IPS-15b (cell line): ENCODE results near the gene RARA.

Experiments
- H3K27me3 ChIP-seq: one replicate; pipeline ENCODE4 v1.6.1; 2013; ENCODE audit warnings: low read length; ENCODE audit not compliant: control insufficient read depth, insufficient read depth
- H3K36me3 ChIP-seq: one replicate; pipeline ENCODE4 v1.6.1; 2013; ENCODE audit warnings: low read length; ENCODE audit not compliant: control insufficient read depth, insufficient read depth
- H3K4me1 ChIP-seq: one replicate; pipeline ENCODE4 v1.6.1; 2013; ENCODE audit warnings: mild to moderate bottlenecking, low read length; ENCODE audit not compliant: control insufficient read depth, insufficient read depth
- H3K4me3 ChIP-seq: one replicate; pipeline ENCODE4 v1.5.1; 2013; ENCODE audit warnings: low read depth, low read length
- H3K9ac ChIP-seq: one replicate; pipeline ENCODE4 v1.6.1; 2013; ENCODE audit warnings: low read depth, mild to moderate bottlenecking, low read length
- H3K9me3 ChIP-seq: one replicate; pipeline ENCODE4 v1.6.1; 2013; ENCODE audit warnings: mild to moderate bottlenecking, low read length; ENCODE audit not compliant: control insufficient read depth, insufficient read depth

The RARA gene

DNA sequence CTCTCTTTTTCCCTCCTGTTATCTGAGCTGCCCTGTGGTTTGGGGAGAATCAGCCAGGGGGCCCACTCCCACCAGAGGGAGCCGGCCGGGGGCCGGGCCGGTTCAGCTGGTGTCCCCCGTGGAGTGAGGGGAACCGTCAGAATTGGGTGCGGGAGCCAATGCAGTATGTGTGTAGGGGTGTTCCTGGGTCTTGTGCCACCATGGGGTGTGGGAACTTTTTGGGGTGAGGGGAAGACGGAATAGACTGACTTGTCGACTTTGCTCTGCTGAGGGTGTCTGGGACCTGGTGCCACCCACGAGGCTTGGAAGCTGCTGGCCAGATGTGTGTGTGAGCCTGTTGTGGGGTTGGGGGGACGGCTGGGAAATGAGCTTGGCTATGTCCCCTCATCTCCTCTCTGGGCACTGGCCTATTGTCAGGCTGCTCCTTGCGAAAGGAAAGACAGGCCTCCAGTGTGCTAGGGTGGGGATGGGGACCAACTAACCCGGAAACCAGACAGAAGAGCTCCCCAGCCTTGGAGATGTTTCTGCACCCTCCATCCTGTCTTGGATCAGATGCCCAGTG, 9.9 kb downstream of the RARA start:
- Histone ChIP-seq H3K9ac (no peak overlapping the region), H3K36me3 (no peaks in the 10 kb centered on the region), H3K27me3 (peaks cover 37% of the 10 kb centered on the region), H3K9me3 (no peaks in the 10 kb centered on the region), H3K4me1 (peaks cover 10% of the 10 kb centered on the region), H3K4me3 (peak overlapping the region; percentile 75)

DNA sequence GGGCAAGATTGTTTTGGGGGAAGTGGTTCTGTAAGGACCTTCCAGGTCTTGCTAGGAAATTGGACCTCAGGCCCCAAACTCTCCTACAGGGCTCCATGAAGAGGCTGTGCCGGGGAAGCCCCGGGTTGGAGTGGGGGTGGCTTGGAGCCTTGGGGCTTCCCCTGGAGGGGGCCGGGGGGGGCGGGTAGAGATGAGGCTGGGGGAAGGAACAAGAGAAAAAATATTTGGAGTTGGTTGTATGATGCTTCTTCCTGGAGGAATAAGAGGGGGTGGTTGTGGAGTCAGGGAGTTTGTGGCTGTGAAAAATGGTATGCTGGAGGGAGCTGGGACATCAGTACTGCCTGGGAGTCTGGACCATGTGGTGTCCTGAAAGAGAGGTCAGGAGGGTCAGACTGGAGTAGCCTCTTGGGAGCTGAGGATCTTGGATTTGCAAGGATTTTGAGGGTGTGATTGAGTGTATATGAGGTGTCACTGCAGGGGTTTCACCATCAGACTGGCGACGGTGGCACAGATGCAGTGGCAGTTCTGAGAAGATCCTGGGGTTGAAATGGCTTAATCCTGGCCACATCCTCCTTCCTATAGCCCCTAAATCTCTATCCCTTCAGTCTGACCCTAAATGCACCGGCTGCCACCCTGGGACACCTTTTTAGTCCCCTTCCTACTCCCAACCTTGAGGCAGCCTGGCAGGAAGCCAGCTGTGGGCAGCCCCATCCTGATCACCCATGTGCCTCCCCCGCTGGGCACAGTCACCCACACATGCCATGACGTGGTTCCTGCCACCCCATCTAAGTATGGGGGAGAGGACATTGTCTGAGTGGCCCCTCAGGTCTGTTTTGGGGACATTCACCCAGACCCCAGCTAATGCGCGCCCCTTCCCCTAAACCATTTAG, 10.9 kb downstream of the RARA start:
- H3K4me3 ChIP-seq: no peak overlapping the region
- H3K9me3 ChIP-seq: no peaks in the 10 kb centered on the region
- H3K4me1 ChIP-seq: peaks cover 10% of the 10 kb centered on the region
- H3K9ac ChIP-seq: no peak overlapping the region
- H3K27me3 ChIP-seq: peaks cover 37% of the 10 kb centered on the region
- H3K36me3 ChIP-seq: no peaks in the 10 kb centered on the region

GRCh38 chr17:40320756-40321523, 12.0 kb downstream of the RARA start:
- Histone ChIP-seq H3K9me3 (no peaks in the 10 kb centered on the region), H3K36me3 (no peaks in the 10 kb centered on the region), H3K27me3 (peaks cover 34% of the 10 kb centered on the region), H3K4me1 (peaks cover 10% of the 10 kb centered on the region), H3K9ac (no peak overlapping the region), H3K4me3 (no peak overlapping the region)

DNA sequence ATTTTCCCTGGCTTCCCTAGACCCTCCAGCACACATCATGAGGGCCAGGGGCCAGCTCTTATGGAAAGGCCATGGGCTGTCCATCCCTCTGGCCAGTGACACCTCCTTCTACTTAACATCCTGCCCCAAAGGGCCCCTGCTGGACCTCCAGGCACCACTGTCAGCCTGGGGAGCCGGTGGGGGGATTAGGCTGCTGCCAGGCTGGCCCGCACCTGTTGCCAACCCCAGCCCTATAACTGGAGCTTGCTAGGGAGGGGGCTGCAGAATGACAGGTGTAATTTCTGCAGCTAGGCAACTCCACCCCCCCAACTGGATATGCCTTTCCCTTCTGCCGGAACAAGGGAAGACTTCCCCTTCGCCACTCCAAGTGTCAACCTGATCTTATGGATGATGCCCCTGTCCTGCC, 12.5 kb downstream of the RARA start:
- Histone ChIP-seq H3K36me3 (no peaks in the 10 kb centered on the region), H3K9me3 (no peaks in the 10 kb centered on the region), H3K27me3 (peaks cover 28% of the 10 kb centered on the region), H3K4me1 (peaks cover 10% of the 10 kb centered on the region), H3K4me3 (no peak overlapping the region), H3K9ac (no peak overlapping the region)

GRCh38 chr17:40321961-40322357, 13.0 kb downstream of the RARA start:
- H3K36me3 ChIP-seq: no peaks in the 10 kb centered on the region
- H3K4me3 ChIP-seq: no peak overlapping the region
- H3K27me3 ChIP-seq: peaks cover 26% of the 10 kb centered on the region
- no peak overlapping the region for H3K9ac ChIP-seq
- no peaks in the 10 kb centered on the region for H3K9me3 ChIP-seq
- peaks cover 10% of the 10 kb centered on the region for H3K4me1 ChIP-seq

GRCh38 chr17:40322358-40323315, 13.7 kb downstream of the RARA start:
- H3K4me3 ChIP-seq: no peak overlapping the region
- no peak overlapping the region for H3K9ac ChIP-seq
- no peaks in the 10 kb centered on the region for H3K9me3 ChIP-seq
- H3K4me1 ChIP-seq: peaks cover 10% of the 10 kb centered on the region
- H3K36me3 ChIP-seq: no peaks in the 10 kb centered on the region
- peaks cover 22% of the 10 kb centered on the region for H3K27me3 ChIP-seq

DNA sequence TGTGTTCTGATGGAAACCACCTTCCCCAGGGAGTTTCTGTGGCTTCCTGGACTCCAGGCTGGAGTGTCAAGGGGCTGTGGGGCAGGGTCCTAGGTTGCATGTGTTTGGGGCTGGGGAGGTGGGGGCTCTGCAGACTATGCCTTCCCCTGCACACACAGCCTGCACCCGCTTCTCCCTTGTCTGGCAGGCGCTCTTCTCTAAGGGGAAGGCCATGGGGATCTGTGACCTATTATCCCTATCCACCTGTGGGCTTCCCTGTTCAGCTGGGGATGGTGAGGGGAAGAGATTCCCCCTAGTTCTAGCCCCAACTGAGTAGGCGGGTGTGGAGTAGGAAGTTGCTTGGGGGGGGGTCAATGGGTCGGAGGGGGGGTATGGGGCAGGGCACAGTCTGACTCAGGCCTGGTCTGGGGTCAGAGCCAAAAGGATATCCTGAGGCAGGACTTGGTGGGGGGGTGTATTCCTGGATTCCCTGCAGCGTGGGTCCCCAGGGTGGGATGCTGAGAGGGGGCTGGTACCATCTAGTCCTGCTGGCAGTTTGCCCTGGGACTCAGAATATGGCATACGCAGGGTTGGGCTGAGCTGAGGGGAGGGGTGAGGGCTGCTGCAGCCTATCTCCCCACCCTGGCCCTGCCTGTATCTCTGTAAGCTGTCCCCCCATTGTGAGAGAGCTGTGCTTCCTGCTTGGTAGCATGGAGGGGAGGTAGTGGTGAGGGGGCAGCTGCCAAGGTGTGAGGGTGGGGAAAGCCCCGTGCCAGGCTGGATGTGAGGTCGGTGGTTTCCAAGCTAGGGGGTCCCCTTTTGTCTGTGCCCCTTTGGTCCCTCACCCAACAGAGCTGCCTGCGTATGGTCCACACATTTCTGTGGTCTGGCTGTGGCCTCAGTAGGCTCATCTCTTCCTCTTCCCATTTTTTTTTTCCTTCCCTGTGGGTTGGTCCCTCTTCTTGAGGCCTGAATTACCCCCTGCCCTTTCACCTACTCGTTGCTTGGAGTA, 14.7 kb downstream of the RARA start:
- H3K9ac ChIP-seq: no peak overlapping the region

DNA sequence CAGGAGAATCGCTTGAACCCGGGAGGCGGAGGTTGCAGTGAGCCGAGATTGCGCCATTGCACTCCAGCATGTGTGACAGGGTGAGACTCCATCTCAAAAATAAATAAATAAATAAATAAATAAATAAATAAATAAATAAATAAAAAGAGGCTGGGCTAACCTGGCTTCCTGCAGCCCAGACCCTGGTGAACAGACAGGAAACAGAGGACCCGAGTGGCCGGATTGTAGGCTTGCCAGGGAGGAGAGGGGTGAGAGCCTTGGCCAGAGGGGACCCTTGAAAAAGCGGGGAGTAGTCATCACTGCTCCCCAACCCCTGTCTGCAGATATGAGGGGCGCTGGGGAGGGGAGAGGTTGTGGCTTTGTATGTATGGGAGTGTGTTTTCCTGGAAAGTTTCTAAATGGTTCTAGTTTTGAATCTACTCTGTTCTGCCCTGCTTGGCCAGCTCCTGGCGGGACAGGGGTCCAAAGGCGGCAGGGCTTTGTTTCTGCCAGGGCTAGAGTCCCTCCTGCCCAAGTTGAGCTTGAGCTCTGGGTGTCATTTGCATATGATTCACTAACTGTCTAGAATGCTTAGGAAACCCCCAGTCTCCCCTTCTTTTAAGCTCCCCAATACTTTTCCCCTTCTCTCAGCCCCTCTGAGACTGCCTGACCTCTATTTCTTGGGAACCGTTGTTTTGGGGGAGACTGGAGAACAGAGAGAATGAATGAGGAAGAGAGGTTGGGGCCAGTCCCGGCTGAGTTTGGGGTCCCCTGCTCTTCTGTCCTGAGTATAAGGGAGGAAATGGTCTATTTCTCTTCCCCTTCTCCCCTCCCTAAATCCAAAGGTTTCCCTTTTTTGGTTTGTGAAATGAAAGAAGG, 16.4 kb downstream of the RARA start:
- H3K9ac ChIP-seq: no peak overlapping the region
- H3K9me3 ChIP-seq: no peaks in the 10 kb centered on the region
- peaks cover 10% of the 10 kb centered on the region for H3K4me1 ChIP-seq
- no peaks in the 10 kb centered on the region for H3K36me3 ChIP-seq
- no peak overlapping the region for H3K4me3 ChIP-seq
- peaks cover 5% of the 10 kb centered on the region for H3K27me3 ChIP-seq

More for the DNA sequence above, 14.7 kb downstream of the RARA start:
- Histone ChIP-seq H3K4me3 (no peak overlapping the region), H3K4me1 (peaks cover 10% of the 10 kb centered on the region), H3K9me3 (no peaks in the 10 kb centered on the region), H3K27me3 (peaks cover 20% of the 10 kb centered on the region), H3K36me3 (no peaks in the 10 kb centered on the region)

- H3K9ac ChIP-seq: no peak overlapping the region
- no peak overlapping the region for H3K4me3 ChIP-seq
- H3K27me3 ChIP-seq: no peaks in the 10 kb centered on the region
- H3K4me1 ChIP-seq: peaks cover 7% of the 10 kb centered on the region
- no peaks in the 10 kb centered on the region for H3K9me3 ChIP-seq
- peaks cover 3% of the 10 kb centered on the region for H3K36me3 ChIP-seq
These were observed 17.2 kb downstream of the RARA start for GRCh38 chr17:40326014-40326831.
